Gastrocnemius medialis (tissue), 4 donors: ENCODE measurements around the gene PNMA1.

ENCODE experiments used
- POLR2A ChIP-seq, 2 donors: fragments of 450-650 bp; IDR thresholded peaks; one replicate each; pipeline ENCODE4 v1.6.1; 2017; ENCODE audit warnings: antibody characterized with exemption in 2 of 2, mild to moderate bottlenecking in 2 of 2, moderate library complexity in 2 of 2
- TF ChIP-seq, protein P1 (sequence below), 5 experiments: fragments of 450-650 bp in 3 of 5; fragments of 200-600 bp in 2 of 5; sonication (generic) in 2 of 5; IDR thresholded peaks in 4 of 5; conservative IDR thresholded peaks in 1 of 5; 1 replicate in 4 of 5; 2 replicates in 1 of 5; pipeline ENCODE4 v1.5.1; 2016 to 2019; ENCODE audit warnings: antibody characterized with exemption in 5 of 5, mild to moderate bottlenecking in 3 of 5, moderate library complexity in 3 of 5

DNA sequence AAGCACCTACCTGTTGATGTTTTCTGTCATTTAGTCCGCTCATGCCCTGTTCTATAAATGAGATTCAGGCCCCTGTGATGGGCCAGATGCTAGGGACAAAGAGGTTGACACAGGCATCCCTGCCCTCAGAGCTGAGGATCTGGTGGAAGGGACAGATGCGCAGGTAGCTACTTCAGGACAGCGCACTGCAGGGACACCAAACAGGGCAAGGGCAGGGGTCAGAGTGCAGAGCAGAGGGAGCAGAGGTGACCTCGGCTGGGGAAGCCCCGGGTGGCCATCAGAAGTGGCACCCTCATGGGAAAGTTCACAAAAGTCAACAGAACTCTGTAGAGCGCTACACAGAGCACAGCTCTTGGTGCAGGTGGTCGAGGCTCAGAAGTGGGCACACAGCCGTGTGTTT is 5.6 kb upstream of the PNMA1 start:
- TF ChIP-seq, protein P1, sequence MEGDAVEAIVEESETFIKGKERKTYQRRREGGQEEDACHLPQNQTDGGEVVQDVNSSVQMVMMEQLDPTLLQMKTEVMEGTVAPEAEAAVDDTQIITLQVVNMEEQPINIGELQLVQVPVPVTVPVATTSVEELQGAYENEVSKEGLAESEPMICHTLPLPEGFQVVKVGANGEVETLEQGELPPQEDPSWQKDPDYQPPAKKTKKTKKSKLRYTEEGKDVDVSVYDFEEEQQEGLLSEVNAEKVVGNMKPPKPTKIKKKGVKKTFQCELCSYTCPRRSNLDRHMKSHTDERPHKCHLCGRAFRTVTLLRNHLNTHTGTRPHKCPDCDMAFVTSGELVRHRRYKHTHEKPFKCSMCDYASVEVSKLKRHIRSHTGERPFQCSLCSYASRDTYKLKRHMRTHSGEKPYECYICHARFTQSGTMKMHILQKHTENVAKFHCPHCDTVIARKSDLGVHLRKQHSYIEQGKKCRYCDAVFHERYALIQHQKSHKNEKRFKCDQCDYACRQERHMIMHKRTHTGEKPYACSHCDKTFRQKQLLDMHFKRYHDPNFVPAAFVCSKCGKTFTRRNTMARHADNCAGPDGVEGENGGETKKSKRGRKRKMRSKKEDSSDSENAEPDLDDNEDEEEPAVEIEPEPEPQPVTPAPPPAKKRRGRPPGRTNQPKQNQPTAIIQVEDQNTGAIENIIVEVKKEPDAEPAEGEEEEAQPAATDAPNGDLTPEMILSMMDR (IDR thresholded peaks at IDR 0.05 in 4 of 5, conservative IDR thresholded peaks at IDR 0.05 in 1 of 5): no peak
- no peak for TF ChIP-seq POLR2A (IDR thresholded peaks at IDR 0.05)
